Urothelium cell line (cell line): ENCODE results near the gene CCNG2.
A peak's percentile ranks its signal among the peaks of the same experiment; 100 is the strongest.

Source experiments
- DNase-seq: peaks from one replicate; pipeline ENCODE4 v3.0.0; 2011; ENCODE audit warnings: low spot score, mixed read lengths
- FAIRE-seq: peaks from 2 replicates; lab custom pipeline; 2011; peaks lifted over from hg19 to GRCh38; lab: Jason Lieb, UNC

CCNG2 gene

DNA sequence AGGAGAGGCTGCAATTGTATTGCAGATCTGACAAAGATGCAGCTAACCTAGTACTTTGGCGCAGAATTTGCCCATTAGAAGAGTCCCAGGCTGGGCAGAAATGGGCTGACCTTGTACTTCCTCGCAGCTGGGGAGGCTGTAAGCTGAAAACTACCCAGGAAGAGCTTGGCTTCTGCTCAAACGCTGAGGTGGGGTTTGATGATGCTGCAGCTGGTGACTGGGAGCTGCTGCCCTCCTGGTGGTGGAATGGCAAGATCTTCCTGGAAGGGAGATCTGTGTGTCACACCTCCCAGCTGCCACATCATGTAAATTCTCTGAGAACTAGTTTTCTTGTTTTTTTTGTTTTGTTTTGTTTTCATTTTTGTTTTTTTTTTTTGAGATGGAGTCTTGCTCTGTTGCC lies 17.4 kb downstream of the CCNG2 start:
- DNase-seq = no peak
- no peak for FAIRE-seq

DNA sequence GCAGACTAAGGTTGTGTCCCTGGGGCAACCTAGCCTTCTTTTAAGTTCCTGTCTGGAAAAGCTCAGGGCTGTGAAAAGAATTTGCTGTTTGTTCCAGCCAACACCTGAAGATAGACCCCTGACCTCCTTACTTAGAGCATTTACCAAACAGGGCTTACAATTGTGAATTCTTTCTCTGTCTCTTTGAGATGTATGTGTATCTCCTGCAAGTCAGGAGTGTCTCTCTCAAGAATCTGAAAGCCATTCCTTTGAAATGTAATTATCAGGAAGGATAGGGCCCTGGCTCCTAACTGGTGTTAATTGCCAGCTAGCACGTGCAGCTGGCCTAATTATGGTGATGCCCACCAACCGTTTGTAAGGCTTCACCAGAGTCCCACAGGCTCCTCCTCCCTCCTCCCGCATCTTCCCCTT lies 18.2 kb downstream of the CCNG2 start:
- FAIRE-seq (no peak), DNase-seq (no peak)

DNA sequence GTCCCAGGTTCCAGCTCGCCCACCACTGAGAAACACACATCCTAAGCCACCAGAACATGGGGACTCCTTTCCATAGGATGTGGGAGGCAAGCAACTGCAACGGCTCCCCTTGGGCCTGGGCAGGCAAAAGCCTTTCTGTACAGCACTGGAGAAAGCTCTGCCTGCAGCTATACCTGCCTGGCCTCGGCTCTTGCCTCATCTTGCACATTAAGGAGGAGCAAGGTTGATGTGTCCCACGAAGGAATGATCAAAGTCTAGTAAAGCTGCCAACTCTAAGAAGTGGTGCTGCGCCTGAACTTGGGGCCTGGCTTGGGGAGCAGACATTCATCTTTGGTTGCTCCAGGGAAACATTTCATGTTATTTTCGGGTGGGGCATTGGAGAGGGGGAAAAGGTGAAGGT lies 19.6 kb downstream of the CCNG2 start:
- no peak for FAIRE-seq

DNA sequence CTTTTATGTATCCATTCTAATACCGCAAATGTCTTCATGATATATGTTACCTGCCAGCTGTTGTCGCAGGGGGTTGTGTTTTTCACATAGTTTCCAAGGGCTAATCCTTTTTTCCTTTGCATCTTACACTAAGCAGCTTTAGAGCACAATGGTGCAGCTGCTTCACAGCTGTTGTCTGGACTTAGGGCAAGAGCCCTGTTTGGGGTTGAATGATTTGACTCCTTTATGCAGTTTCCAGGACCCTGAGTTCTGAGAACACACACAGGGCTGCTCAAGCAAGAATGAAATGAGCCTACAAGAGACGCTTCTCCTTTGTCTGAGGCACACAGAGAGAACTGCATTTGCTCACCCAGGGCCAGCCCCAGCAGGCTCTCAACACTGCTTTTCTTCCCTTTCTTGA lies 20.2 kb downstream of the CCNG2 start:
- no peak for FAIRE-seq
- DNase-seq = no peak

More for the DNA sequence above, 19.6 kb downstream of the CCNG2 start:
- no peak for DNase-seq

DNA sequence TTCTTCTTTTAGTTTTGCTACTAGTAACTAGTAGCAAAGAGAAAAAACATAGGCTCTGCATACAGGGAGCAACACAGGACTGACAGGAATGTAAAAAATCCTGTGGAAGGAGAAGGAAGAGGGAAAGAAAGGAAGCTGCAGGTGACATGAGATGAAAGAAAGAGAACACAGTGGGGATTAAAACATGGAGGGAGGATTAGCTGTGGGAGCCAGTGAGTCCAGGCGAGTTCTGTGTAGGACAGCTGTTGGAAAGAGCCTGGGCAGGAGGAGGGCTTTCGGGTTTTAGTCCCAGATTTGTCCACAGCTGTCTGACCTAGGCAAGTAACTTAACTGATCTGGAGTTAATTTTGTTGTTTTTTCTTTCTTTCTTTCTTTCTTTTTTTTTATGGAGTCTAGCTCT lies 21.6 kb downstream of the CCNG2 start:
- DNase-seq = no peak
- FAIRE-seq = no peak

DNA sequence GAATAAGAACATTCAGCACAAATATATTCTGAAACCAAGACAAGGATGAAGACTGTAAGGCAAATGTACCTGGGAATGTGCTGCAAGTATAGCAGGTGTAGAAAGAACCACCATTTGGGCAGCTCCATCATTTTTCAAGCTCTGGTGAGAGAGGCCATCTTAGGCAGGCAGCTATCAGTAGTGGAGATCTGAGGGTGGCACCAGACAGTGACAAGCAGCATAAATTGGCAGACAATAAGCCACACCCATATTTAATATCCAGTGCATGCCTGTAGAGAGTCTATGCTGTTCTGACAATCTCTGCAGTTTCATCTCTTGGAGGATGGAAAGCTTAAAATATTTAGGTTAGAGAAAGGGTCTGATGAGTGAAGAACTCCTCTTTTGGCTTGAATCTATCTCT lies 22.5 kb downstream of the CCNG2 start:
- DNase-seq (no peak), FAIRE-seq (no peak)

DNA sequence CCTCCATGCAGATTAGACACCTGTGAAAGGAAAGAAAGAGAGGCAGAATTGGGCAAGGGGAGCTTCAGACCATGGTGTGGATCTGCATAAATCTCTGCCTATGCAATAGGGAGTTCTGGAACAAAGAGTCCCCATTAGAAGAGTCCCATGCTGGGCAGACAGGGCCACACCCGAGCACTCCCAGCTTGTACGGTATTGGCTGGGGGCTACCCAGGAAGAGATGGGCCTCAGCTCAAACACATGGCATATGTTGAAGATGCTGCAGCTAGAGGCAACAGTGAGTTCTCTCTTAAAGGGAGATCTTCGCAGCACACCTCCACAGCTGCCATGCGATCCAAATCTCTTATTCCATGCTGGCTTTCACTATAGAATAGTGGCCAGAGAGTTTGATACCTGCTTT lies 24.7 kb downstream of the CCNG2 start:
- FAIRE-seq (no peak), DNase-seq (no peak)

DNA sequence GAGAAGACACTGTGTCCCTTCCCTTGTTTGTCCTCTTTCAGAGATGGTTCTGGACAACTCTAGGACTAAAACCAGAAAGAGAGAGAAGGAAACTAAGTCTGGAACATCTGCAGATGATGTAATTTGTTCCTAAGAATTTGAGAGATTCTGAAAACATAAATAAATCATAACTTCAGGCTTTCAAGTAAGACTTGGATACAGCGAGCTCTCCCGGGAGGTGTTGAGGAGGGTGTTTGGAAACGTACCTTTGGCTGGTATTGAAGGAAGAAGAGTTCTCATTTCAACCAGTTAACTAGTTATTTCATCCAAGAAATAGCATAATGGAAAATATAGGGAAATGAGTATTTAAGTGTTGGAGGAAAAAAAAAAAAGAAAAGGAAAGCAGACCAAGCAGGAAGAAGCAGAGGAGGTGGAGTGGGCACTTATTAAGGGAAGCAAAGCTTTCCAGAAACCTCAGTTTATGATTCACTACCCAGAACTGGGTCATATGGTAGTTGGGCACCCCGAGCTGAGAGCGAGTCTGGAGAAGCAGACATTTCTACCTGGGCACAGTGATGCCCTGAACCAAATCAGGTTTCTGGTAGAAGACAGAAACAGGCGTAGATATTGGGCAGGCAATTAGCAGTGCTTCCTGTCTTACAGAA lies 26.9 kb downstream of the CCNG2 start:
- DNase-seq = no peak
- no peak for FAIRE-seq

DNA sequence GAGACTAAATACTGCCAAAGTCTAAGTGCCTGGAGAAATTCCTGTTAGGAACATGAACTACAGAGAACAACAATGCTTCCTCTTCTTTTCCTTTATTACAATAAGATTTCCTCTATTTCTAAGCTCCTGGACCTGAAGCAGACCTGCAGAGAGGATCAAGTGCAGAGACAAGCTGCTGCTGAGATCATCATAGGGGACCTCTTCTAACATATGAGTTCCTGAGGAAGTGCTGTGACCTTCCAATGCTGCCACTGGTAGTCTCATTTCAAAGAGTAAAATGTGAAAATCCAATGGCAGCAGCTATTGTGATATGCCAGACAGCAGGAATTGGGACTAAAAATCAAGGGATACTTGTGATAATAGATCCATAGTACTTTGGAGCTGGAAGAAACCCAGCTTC lies 28.0 kb downstream of the CCNG2 start:
- FAIRE-seq (no peak), DNase-seq (no peak)

DNA sequence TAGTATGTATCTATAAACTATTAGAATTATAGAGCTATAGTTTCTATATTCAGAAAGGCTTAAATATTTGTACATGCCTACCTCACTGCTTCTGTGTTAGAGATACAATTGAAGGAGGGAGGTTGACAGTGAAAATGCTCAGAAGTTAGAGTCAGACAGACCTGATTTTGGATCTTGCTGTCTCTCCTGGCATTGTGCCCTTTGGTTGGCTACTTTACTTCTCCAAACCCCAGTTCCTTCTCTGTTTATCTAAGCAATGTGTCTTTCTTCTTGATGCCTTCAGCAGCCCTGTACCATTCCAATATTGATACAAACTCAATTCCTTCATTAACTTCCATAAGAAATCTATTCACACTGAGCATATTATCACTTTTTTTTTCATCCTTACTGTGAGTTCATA lies 28.7 kb downstream of the CCNG2 start:
- FAIRE-seq = no peak

DNA sequence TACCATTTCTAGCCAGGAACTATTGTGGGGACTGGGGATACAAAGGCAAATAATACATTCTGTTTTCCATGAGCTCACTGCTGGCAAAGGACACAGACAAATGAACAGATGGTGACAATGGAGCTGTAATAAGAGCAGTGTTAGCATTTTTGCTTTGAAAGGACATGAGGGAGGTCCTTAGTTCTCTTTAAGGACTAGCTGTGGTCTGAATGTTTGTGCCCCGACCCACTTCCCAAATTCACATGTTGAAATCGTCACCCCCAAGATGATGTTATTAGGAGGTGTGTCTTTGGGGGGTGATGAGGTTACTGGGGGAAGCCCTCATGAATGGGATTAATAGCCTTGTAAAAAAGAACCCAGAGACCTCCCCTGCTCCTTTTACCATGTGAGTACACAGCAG lies 30.3 kb downstream of the CCNG2 start:
- no peak for DNase-seq
- FAIRE-seq = no peak

More for the DNA sequence above, 28.7 kb downstream of the CCNG2 start:
- no peak for DNase-seq

DNA sequence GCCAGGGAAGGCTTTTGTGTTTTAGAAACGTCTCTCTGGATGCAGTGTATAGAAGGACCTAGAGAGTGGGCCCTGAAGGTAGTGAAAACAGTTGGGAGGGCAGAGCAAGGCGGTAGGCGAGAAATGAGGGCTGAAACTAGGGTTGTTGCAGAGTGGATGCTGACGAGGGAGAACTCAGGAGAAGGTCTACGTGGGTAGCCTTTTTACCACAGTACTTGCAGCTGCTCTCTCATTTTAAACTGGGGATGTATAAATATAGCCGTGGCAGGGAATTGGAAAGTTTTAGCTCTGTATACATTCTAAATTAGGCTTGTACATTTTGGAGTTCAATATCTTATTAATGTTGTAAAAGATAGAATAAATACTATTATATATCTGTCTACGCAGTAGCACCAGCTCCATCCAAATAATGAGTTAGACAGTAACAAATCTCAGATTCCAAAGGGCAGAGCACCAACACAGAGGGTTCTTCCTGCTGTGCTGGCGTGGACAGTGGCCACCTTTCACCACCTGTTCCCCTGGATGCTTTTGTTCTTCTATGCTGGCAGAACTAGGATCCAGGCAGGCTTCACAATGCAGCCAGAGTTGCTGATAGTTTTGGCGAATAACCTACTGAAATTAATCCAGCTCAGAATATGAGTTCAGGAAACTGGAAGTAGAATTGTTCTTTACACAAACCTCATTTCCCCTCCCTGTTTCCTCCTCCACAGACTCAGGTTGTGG lies 31.7 kb downstream of the CCNG2 start:
- DNase-seq (no peak), FAIRE-seq (no peak)

DNA sequence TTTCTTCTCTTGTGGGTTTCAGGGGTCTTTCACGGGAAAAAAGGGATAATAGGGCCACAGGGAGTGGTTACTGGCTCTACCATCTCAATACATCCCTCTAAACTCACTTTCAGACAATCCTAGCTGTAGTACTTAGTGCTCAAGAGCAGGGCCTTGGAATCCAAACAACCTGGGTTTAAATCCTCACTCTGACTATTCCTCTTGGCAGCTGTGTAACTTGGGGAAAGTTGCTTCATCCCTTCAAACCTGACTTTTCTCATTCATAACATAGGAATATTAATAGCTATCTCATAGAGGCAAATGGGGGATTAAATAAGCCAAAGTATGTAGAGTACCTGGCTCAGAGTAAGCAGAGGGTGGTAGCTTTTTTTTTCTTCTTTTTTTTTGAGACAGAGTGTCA lies 32.4 kb downstream of the CCNG2 start:
- DNase-seq = no peak
- no peak for FAIRE-seq

DNA sequence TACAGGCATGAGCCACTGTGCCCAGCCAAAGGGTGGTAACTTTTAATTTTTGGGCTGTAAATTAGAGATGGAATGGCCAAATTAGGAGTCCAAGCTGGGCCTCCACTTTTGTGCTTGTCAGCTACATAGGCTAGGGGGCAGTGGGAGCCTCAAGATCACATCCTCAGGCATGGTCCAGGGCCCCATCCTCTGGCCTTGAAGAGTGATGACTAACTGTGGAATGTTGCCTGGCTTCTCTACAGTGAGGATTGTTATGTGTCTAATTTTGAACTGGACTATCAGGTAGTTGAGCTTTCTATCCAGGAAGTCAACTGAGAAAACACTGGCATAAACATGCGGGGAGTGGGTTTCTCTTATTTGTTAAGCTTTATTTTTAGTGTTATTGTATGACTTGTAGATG lies 33.0 kb downstream of the CCNG2 start:
- DNase-seq (peak; percentile 12), FAIRE-seq (no peak)

DNA sequence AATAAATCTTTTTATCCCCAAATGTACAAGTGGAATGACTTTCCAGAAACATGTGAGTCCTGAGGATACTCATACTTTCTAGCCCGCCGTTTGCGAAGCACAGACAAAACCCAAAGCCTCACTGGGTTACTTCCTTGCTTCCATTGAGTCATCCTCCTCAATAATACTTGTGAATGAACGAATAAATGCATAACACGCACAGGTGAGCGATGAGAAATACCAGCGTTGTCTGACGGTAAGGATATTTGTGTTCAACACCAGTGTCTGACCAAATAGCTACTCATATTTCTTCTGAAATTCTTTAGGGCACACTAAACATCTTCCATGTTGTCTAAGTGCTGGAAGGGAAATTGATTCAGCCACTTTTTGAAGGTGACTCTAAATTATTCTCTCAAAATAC lies 36.0 kb downstream of the CCNG2 start:
- FAIRE-seq (no peak), DNase-seq (no peak)

DNA sequence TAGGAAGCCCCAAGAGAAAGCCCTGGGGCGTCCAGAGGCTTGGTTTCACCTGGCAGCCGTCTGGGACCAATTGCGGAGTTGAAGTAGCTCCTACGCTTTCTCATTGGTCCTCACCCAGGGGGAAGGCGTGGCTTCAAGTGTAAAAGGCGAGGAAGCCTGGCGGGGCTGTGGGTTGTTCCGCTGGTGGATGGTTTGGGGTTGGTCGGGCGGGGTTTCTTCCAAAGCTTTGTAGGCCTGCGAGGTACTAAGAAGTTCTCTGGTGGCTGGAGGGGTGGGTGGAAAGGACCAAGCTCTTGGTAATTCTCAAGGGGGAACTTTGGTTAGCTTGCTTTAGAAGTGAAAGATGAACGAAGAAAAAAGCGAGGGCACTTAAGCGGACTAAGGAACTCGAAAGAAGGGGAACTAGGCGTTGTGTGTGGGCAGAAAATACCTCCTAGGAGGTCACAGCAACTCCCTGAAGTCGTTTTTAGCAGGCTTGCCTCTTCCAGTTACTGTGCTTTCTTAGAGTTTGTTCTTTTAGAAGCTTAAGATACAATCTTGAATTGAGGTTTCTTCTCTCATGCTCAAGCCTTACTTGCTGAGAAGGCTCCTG lies 36.6 kb downstream of the CCNG2 start:
- no peak for DNase-seq
- FAIRE-seq = no peak

DNA sequence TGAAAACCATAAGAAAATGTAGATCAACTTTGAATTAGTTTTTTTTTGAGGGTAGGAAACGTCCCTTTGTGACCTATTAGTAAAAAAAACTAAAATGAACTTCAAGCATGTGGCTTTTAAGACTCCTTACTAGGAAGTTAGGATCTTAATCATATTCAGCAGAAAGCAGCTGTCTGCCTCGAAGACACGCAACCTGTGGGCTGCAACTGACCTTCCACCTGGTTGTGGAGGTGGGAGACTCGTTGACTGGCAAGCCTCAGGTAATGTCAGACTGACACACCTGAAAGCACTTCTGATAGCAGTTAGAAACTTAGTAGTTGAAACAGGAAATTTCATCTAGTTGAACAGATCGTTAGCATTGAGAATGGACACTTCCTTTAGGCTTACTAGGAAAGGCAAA lies 37.4 kb downstream of the CCNG2 start:
- DNase-seq (no peak), FAIRE-seq (no peak)

DNA sequence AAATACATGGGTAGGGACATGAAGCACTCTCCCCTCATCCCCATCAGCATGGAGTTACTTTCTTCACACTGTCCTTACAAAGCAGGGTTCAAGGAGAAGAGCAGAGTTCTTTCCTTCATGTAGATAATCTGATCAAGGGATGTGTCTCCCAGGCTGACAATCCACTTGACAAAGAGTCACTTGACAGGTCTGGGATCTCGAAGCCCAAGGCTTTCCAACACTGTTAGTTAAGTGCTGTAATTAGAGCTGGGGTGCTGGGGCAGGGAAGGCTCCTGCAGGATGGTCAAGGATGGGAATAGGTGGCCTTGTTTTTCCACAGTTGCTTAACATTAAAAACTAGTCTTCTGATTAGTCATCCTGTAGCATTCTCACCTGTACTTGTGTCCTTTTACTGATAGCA lies 38.0 kb downstream of the CCNG2 start:
- no peak for DNase-seq

DNA sequence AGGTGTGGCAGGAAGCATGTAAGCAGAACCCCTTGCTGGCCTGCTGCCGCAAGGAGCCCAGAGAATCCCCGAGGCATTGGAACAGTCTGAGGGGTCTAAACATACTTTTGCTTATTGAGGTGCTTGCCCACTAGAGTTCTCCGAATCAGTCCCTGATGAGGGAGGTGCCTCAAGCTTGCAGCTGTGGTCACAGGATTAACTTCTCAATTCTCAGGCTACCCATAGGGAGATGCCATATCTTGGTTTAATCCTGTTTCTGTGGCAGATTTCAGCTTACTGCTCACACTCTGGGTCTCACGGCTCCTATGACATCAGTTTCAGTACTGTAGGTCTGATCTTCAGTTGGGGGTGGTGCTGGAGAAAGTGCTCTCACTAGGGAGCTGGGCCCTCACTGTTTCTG lies 39.9 kb downstream of the CCNG2 start:
- FAIRE-seq (no peak), DNase-seq (no peak)

More for the DNA sequence above, 38.0 kb downstream of the CCNG2 start:
- no peak for FAIRE-seq

DNA sequence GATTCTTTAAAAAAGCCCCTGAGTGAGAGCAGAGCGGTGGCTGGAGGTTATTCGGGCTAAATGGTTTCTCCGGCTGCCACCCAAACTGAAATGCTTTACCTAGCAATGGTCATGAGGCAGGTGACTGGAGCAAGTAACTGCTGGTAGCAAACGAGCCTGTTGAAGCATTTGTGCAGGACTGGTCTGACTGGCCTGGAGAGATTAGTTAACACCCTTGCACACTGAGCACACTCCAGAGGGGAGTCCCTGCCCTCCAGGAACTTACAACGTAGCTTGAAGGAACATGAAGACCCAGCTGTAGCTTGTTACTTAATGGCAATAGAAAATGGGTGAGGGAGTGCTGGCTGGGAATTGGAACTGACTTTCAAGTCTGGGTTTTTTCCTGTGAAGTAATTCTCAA lies 40.4 kb downstream of the CCNG2 start:
- DNase-seq = no peak
- no peak for FAIRE-seq

DNA sequence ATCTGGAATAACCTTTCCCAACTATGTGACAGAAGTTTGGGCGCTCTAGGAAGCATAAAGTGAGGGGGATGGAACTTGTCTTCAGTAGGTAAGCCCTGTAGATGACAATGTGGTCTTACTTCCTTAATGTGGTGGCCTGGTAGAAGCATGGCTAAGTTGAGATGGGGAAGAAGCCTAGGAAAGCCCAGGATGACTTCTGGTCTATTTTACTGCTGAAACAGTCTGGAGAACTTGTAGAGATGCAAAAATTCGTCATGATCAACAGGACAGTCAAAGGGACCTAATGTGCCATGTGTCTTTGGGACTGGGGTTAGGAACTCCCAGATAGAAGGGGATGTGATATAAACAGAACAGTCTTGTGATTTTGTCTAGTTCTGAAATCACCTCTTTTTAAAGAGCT lies 40.8 kb downstream of the CCNG2 start:
- FAIRE-seq (no peak), DNase-seq (no peak)

DNA sequence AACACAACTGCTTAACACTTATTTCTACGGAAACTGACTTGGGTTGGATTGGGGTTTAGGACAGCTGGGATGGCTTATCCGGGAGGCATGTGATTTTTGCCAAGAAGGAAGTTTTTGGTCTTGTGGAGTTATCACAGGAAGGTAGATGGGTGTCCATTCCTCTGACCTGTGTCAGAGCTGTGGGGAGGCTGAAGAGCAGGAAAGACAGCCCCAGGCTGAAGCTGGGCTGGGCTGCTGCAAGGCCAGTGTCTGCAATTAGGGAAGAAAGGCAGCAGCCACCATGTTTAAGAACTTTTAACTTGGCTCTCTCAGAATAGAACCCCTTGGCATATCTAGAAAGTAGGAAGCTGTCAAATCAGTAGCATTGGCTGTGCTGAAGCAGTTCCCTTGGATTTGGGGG lies 42.3 kb downstream of the CCNG2 start:
- FAIRE-seq = no peak
- no peak for DNase-seq
